Kasumi-1 (cell line): ENCODE data around the gene PSMD9.

Experiments
- DNase-seq, 2 experiments: peaks; one replicate each; lab custom pipeline; 2025; lab: John Stamatoyannopoulos, UW

Gene PSMD9

GRCh38 chr12:121955258-121956237 is 67.0 kb downstream of the PSMD9 start:
- no peak for DNase-seq

- no peak for DNase-seq
These were observed 69.4 kb downstream of the PSMD9 start for GRCh38 chr12:121957861-121958515.

GRCh38 chr12:121958541-121959240 is 70.1 kb downstream of the PSMD9 start:
- no peak for DNase-seq

- no peak for DNase-seq
These were observed 72.0 kb downstream of the PSMD9 start for GRCh38 chr12:121960541-121960940.

GRCh38 chr12:121961195-121961879 is 72.7 kb downstream of the PSMD9 start:
- DNase-seq, result no peak

- DNase-seq, result no peak
These were observed 74.9 kb downstream of the PSMD9 start for GRCh38 chr12:121963341-121964018.

- no peak for DNase-seq
These were observed 76.4 kb downstream of the PSMD9 start for GRCh38 chr12:121964813-121965643.

GRCh38 chr12:121966959-121967358 is 78.4 kb downstream of the PSMD9 start:
- DNase-seq, result no peak
